A673 (cell line): ENCODE data around the gene HPSE2. TPM values are rescaled to one million over a fixed set of nuclear protein-coding genes. Genes with fewer than 3 reads are reported as not detected.

Source experiments
- BruUV-seq: library from RNA; stranded (reverse); fragments of 400-500 nt; replicated peaks from 2 replicates; lab custom pipeline; 2021; lab: Mats Ljungman, UMichigan
- CTCF ChIA-PET: fragments of 300-600 bp; sonication (Branson Sonifier 250); formaldehyde crosslinking; loops from one replicate; lab custom pipeline; 2022; ENCODE audit warnings: antibody characterized with exemption; lab: Charles Lee
- POLR2A ChIA-PET: fragments of 300-600 bp; sonication (Branson Sonifier 250); formaldehyde crosslinking; loops from one replicate; lab custom pipeline; 2022; ENCODE audit warnings: antibody characterized with exemption; ENCODE audit not compliant: low non-redundant PET; lab: Charles Lee
- DNase-seq: peaks from one replicate; pipeline ENCODE4 v3.0.0-alpha.2; 2015; ENCODE audit warnings: low spot score
- H3K27ac ChIP-seq: fragments of 200-600 bp; sonication (generic); 2 replicates; pipeline ENCODE4 v1.5.1; 2016; ENCODE audit warnings: mixed run types, low read depth, mild to moderate bottlenecking, mixed read lengths, antibody characterized with exemption, low read length; ENCODE audit not compliant: poor library complexity, severe bottlenecking
- H3K27me3 ChIP-seq: fragments of 200-600 bp; sonication (generic); replicated peaks from 2 replicates; pipeline ENCODE4 v1.6.1; 2017; ENCODE audit warnings: mixed run types, low read depth, mild to moderate bottlenecking, mixed read lengths, antibody characterized with exemption, low read length; ENCODE audit not compliant: insufficient read depth, poor library complexity
- H3K36me3 ChIP-seq: fragments of 200-600 bp; sonication (generic); 2 replicates; pipeline ENCODE4 v1.6.1; 2016; ENCODE audit warnings: mixed run types, mild to moderate bottlenecking, mixed read lengths, antibody characterized with exemption, low read length; ENCODE audit not compliant: insufficient read depth, poor library complexity, severe bottlenecking
- H3K4me1 ChIP-seq: fragments of 200-600 bp; sonication (generic); 2 replicates; pipeline ENCODE4 v1.6.1; 2017; ENCODE audit warnings: mixed run types, mild to moderate bottlenecking, mixed read lengths, antibody characterized with exemption, low read length; ENCODE audit not compliant: insufficient read depth, poor library complexity, severe bottlenecking
- H3K4me3 ChIP-seq: fragments of 200-600 bp; sonication (generic); 2 replicates; pipeline ENCODE4 v1.5.1; 2016; ENCODE audit warnings: low read depth, mixed run types, mild to moderate bottlenecking, mixed read lengths, low read length; ENCODE audit not compliant: poor library complexity, severe bottlenecking
- H3K9me3 ChIP-seq: fragments of 200-600 bp; sonication (generic); 2 replicates; pipeline ENCODE4 v1.6.1; 2016; ENCODE audit warnings: mixed run types, low read depth, mild to moderate bottlenecking, mixed read lengths, antibody characterized with exemption, low read length; ENCODE audit not compliant: poor library complexity, severe bottlenecking
- CTCF ChIP-seq: fragments of 300-800, 200-600 bp; sonication (generic); conservative IDR thresholded peaks from 2 replicates; pipeline ENCODE4 v1.5.1; 2017; ENCODE audit warnings: low read depth, mild to moderate bottlenecking, antibody characterized with exemption, low read length, moderate library complexity, mixed read lengths
- EZH2 ChIP-seq: fragments of 200-600 bp; sonication (generic); IDR thresholded peaks from 2 replicates; pipeline ENCODE4 v1.6.1; 2017; ENCODE audit warnings: borderline replicate concordance, low read depth, mild to moderate bottlenecking, mixed read lengths, antibody characterized with exemption, low read length; ENCODE audit not compliant: poor library complexity, severe bottlenecking
- intact Hi-C: fragments of 100-400 bp; cut with micrococcal nuclease; formaldehyde crosslinking; loops from one replicate; pipeline ENCODE4 v1.10.0; 2022; ENCODE audit not compliant: unreplicated experiment
- total RNA-seq: library from RNA; stranded (reverse); gene quantifications from 2 replicates; pipeline ENCODE4 v1.2.3, GENCODE V29; 2021

HPSE2 gene
- total RNA-seq, 1 experiment from 2014 or later: not detected

- no TSS peak for BruUV-seq
- Histone ChIP-seq H3K27ac (no peak overlapping the region), H3K27me3 (no peaks in the 10 kb centered on the region), H3K4me3 (no peak overlapping the region), H3K4me1 (peaks cover 7% of the 10 kb centered on the region), H3K36me3 (no peaks in the 10 kb centered on the region), H3K9me3 (no peaks in the 10 kb centered on the region)
- ChIA-PET POLR2A (no interaction called here), CTCF (no interaction called here)
- no peak for DNase-seq
- intact Hi-C loops: no loop called here
- no peak for TF ChIP-seq CTCF
Measured at GRCh38 chr10:98620503-98620902, 615.1 kb downstream of the HPSE2 start.

- no TSS peak for BruUV-seq
- no peaks in the 10 kb centered on the region for H3K9me3 ChIP-seq
- H3K27ac ChIP-seq: no peak overlapping the region
- H3K4me3 ChIP-seq: no peak overlapping the region
- TF ChIP-seq CTCF (no peak), EZH2 (no peak)
- H3K36me3 ChIP-seq: no peaks in the 10 kb centered on the region
- ChIA-PET CTCF (no interaction called here), POLR2A (no interaction called here)
- no peaks in the 10 kb centered on the region for H3K27me3 ChIP-seq
- intact Hi-C loops: no loop called here
- H3K4me1 ChIP-seq: peaks cover 7% of the 10 kb centered on the region
- DNase-seq: peak; percentile 23
Measured at GRCh38 chr10:98619446-98619845, 616.2 kb downstream of the HPSE2 start.

- ChIA-PET CTCF (no interaction called here), POLR2A (no interaction called here)
- BruUV-seq: no TSS peak
Measured at GRCh38 chr10:98617906-98618520, 617.6 kb downstream of the HPSE2 start.

More at GRCh38 chr10:98617906-98618520, 617.6 kb downstream of the HPSE2 start:
- no peak for TF ChIP-seq CTCF
- no peak for TF ChIP-seq EZH2
- Histone ChIP-seq H3K4me1 (peaks cover 7% of the 10 kb centered on the region), H3K9me3 (no peaks in the 10 kb centered on the region), H3K27me3 (no peaks in the 10 kb centered on the region), H3K36me3 (no peaks in the 10 kb centered on the region), H3K4me3 (no peak overlapping the region), H3K27ac (no peak overlapping the region)
- DNase-seq: peak; percentile 28
- intact Hi-C loops: no loop called here
